Fibroblast of lung (primary cell): ENCODE data around the gene GHR. TPM values are rescaled to one million over a fixed set of nuclear protein-coding genes. Genes with fewer than 3 reads are reported as not detected.

Experiments used
- DNase-seq, 2 donors: peaks; one replicate each; pipeline versions ENCODE4 v3.0.0 to v3.0.0-alpha.2; 2010; ENCODE audit warnings: low read depth in 2 of 2
- H2AFZ ChIP-seq: 2 replicates; pipeline ENCODE4 v1.5.1; 2012; ENCODE audit warnings: low read length, control low read depth, inconsistent platforms
- H3K27ac ChIP-seq: 2 replicates; pipeline ENCODE4 v1.5.1; 2011; ENCODE audit warnings: low read length, control low read depth; ENCODE audit not compliant: insufficient read depth
- H3K27me3 ChIP-seq: 2 replicates; pipeline ENCODE4 v1.5.1; 2011; ENCODE audit warnings: mild to moderate bottlenecking, low read length; ENCODE audit not compliant: control insufficient read depth, insufficient read depth
- H3K36me3 ChIP-seq: 2 replicates; pipeline ENCODE4 v1.5.1; 2011; ENCODE audit warnings: low read length; ENCODE audit not compliant: control insufficient read depth, insufficient read depth
- H3K4me1 ChIP-seq: 2 replicates; pipeline ENCODE4 v1.5.1; 2011; ENCODE audit warnings: low read length; ENCODE audit not compliant: control insufficient read depth, insufficient read depth; ENCODE audit errors: extremely low read depth
- H3K4me2 ChIP-seq: 2 replicates; pipeline ENCODE4 v1.5.1; 2011; ENCODE audit warnings: low read length, control low read depth; ENCODE audit not compliant: insufficient read depth; ENCODE audit errors: extremely low read depth
- H3K4me3 ChIP-seq, 4 experiments: fragments of 200-600 bp in 1 of 4; sonication (generic) in 1 of 4; replicated peaks in 1 of 4; 2 replicates each; pipeline ENCODE4 v1.5.1; 2011 to 2016; ENCODE audit warnings: low read length in 4 of 4, low read depth in 3 of 4, mild to moderate bottlenecking in 3 of 4, control low read depth in 2 of 4, inconsistent platforms in 1 of 4, mixed read lengths in 1 of 4; ENCODE audit not compliant: insufficient read depth in 1 of 4; ENCODE audit errors: control extremely low read depth in 1 of 4
- H3K79me2 ChIP-seq: 2 replicates; pipeline ENCODE4 v1.5.1; 2012; ENCODE audit warnings: mild to moderate bottlenecking, low read length, inconsistent platforms; ENCODE audit not compliant: control insufficient read depth, insufficient read depth
- H3K9ac ChIP-seq: 2 replicates; pipeline ENCODE4 v1.5.1; 2011; ENCODE audit warnings: mild to moderate bottlenecking, low read length, control low read depth; ENCODE audit not compliant: insufficient read depth
- H3K9me3 ChIP-seq: 2 replicates; pipeline ENCODE4 v1.5.1; 2012; ENCODE audit warnings: low read depth, low read length; ENCODE audit not compliant: control insufficient read depth, insufficient read depth
- H4K20me1 ChIP-seq: 2 replicates; pipeline ENCODE4 v1.5.1; 2011; ENCODE audit warnings: low read length; ENCODE audit not compliant: control insufficient read depth, insufficient read depth; ENCODE audit errors: extremely low read depth
- EZH2 ChIP-seq: IDR thresholded peaks from 2 replicates; pipeline ENCODE4 v1.5.1; 2012; ENCODE audit warnings: low read length, control low read depth, mild to moderate bottlenecking; ENCODE audit errors: missing control alignments
- polyA plus RNA-seq, 2 donors: library from polyadenylated mRNA; depleted of rRNA in 1 of 2; stranded (reverse) in 1 of 2; unstranded in 1 of 2; fragments of >200 nt; gene quantifications; 2 replicates each; pipeline ENCODE4 v1.2.1, GENCODE V29; 2011 to 2012; ENCODE audit warnings: missing spikeins in 1 of 2
- total RNA-seq: library from RNA; depleted of rRNA; stranded (reverse); fragments of >200 nt; gene quantifications from 2 replicates; pipeline ENCODE4 v1.2.1, GENCODE V29; 2014
- TF ChIP-seq, protein P1 (sequence below), 2 donors: IDR thresholded peaks in 1 of 2; conservative IDR thresholded peaks in 1 of 2; 1 replicate in 1 of 2; 2 replicates in 1 of 2; pipeline ENCODE4 v1.5.1; 2011 to 2012; ENCODE audit warnings: low read length in 2 of 2, control low read depth in 1 of 2, inconsistent platforms in 1 of 2, low read depth in 1 of 2, mild to moderate bottlenecking in 1 of 2

Gene GHR
- total and polyA plus RNA-seq, 2 donors (not counting 1 experiment from before 2014, with no cell fraction given): 2.3 to 2.4 TPM

DNA sequence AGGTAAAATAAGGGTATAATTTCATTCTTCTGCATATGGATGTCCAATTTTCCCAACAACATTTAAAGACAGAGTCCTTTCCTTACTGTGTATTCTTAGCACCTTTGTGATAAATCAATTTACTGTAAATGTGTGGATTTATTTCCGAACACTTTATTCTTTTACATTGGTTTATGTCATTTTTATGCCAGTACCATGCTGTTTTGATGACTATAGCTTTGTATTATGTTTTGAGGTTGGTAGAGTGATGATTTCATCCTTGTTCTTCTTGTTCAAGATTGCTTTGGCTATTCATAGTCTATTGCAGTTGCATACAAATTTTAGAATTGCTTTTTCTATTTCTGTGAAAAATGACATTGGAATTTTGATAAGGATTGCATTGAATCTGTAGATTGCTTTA, 280.0 kb downstream of the GHR start:
- Histone ChIP-seq H3K4me2 (no peak overlapping the region), H3K27ac (no peak overlapping the region), H3K9ac (no peak overlapping the region), H3K4me3 (no peak overlapping the region), H3K4me1 (no peaks in the 10 kb centered on the region), H3K79me2 (no peaks in the 10 kb centered on the region), H3K36me3 (no peaks in the 10 kb centered on the region), H3K9me3 (no peaks in the 10 kb centered on the region), H3K27me3 (no peaks in the 10 kb centered on the region), H4K20me1 (no peaks in the 10 kb centered on the region), H2AFZ (no peak overlapping the region)
- TF ChIP-seq, protein P1, sequence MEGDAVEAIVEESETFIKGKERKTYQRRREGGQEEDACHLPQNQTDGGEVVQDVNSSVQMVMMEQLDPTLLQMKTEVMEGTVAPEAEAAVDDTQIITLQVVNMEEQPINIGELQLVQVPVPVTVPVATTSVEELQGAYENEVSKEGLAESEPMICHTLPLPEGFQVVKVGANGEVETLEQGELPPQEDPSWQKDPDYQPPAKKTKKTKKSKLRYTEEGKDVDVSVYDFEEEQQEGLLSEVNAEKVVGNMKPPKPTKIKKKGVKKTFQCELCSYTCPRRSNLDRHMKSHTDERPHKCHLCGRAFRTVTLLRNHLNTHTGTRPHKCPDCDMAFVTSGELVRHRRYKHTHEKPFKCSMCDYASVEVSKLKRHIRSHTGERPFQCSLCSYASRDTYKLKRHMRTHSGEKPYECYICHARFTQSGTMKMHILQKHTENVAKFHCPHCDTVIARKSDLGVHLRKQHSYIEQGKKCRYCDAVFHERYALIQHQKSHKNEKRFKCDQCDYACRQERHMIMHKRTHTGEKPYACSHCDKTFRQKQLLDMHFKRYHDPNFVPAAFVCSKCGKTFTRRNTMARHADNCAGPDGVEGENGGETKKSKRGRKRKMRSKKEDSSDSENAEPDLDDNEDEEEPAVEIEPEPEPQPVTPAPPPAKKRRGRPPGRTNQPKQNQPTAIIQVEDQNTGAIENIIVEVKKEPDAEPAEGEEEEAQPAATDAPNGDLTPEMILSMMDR (conservative IDR thresholded peaks at IDR 0.05 in 1 of 2, IDR thresholded peaks at IDR 0.05 in 1 of 2; ENCODE audit: low read depth in 1 of 2, low read length in 2 of 2): no peak
- TF ChIP-seq EZH2: no peak
- no peak for DNase-seq

- Histone ChIP-seq H3K27me3 (no peaks in the 10 kb centered on the region), H3K4me3 (no peak overlapping the region), H3K9ac (no peak overlapping the region), H3K36me3 (no peaks in the 10 kb centered on the region), H4K20me1 (no peaks in the 10 kb centered on the region), H3K27ac (no peak overlapping the region), H2AFZ (no peak overlapping the region), H3K9me3 (no peaks in the 10 kb centered on the region), H3K4me2 (no peak overlapping the region), H3K79me2 (no peaks in the 10 kb centered on the region), H3K4me1 (no peaks in the 10 kb centered on the region)
- TF ChIP-seq, protein P1 (conservative IDR thresholded peaks at IDR 0.05 in 1 of 2, IDR thresholded peaks at IDR 0.05 in 1 of 2; ENCODE audit: low read depth in 1 of 2, low read length in 2 of 2): no peak
- TF ChIP-seq EZH2: no peak
- DNase-seq: peak; percentile 18 to 29
These were observed 292.5 kb downstream of the GHR start for GRCh38 chr5:42715785-42716184.

- DNase-seq: peak in 1 of 2 donors; percentile 65
- no peak overlapping the region for H3K4me3 ChIP-seq
- no peaks in the 10 kb centered on the region for H3K36me3 ChIP-seq
- H3K4me2 ChIP-seq: no peak overlapping the region
- H3K27ac ChIP-seq: no peak overlapping the region
- H3K9me3 ChIP-seq: no peaks in the 10 kb centered on the region
- H3K79me2 ChIP-seq: no peaks in the 10 kb centered on the region
- H4K20me1 ChIP-seq: no peaks in the 10 kb centered on the region
- H3K9ac ChIP-seq: no peak overlapping the region
- no peaks in the 10 kb centered on the region for H3K27me3 ChIP-seq
- no peak for TF ChIP-seq EZH2
- TF ChIP-seq, protein P1 (conservative IDR thresholded peaks at IDR 0.05 in 1 of 2, IDR thresholded peaks at IDR 0.05 in 1 of 2; ENCODE audit: low read depth in 1 of 2, low read length in 2 of 2): no peak
- no peaks in the 10 kb centered on the region for H3K4me1 ChIP-seq
- no peak overlapping the region for H2AFZ ChIP-seq
These were observed 295.4 kb downstream of the GHR start for GRCh38 chr5:42718591-42718990.
